Spleen (tissue), 11 donors: ENCODE measurements around the gene CTTNBP2NL. TPM values are rescaled to one million over a fixed set of nuclear protein-coding genes. Genes with fewer than 3 reads are reported as not detected.
A peak's percentile ranks its signal among the peaks of the same experiment; 100 is the strongest.

ENCODE experiments used
- DNase-seq: peaks from one replicate; pipeline ENCODE4 v3.0.0-alpha.2; 2020
- H3K27ac ChIP-seq, 8 donors: fragments of 200-600 bp; sonication (generic) in 7 of 8; 1 replicate in 4 of 8; 2 replicates in 4 of 8; pipeline versions ENCODE4 v1.5.0 to v1.8.0; 2016 to 2021; ENCODE audit warnings: inconsistent platforms in 4 of 8, mild to moderate bottlenecking in 4 of 8, moderate library complexity in 1 of 8
- H3K27me3 ChIP-seq, 7 donors: fragments of 200-600 bp; sonication (generic) in 6 of 7; replicated peaks in 1 of 7; 1 replicate in 4 of 7; 2 replicates in 3 of 7; pipeline versions ENCODE4 v1.5.0 to v1.8.0; 2016 to 2021; ENCODE audit warnings: inconsistent platforms in 3 of 7, mild to moderate bottlenecking in 1 of 7
- H3K36me3 ChIP-seq, 6 donors: fragments of 200-600 bp; sonication (generic) in 5 of 6; 1 replicate in 4 of 6; 2 replicates in 2 of 6; pipeline versions ENCODE4 v1.5.0 to v1.8.0; 2016 to 2021; ENCODE audit warnings: inconsistent platforms in 2 of 6
- H3K4me1 ChIP-seq, 6 donors: fragments of 200-600 bp; sonication (generic) in 5 of 6; 1 replicate in 3 of 6; 2 replicates in 3 of 6; pipeline versions ENCODE4 v1.5.0 to v1.8.0; 2016 to 2021; ENCODE audit warnings: inconsistent platforms in 3 of 6
- H3K4me3 ChIP-seq, 8 donors: fragments of 200-600 bp; sonication (generic) in 7 of 8; 1 replicate in 4 of 8; 2 replicates in 4 of 8; pipeline versions ENCODE4 v1.5.0 to v1.8.0; 2016 to 2021; ENCODE audit warnings: inconsistent platforms in 4 of 8, mild to moderate bottlenecking in 4 of 8, moderate library complexity in 2 of 8
- H3K9me3 ChIP-seq, 8 donors: fragments of 200-600 bp; sonication (generic) in 7 of 8; 1 replicate in 4 of 8; 2 replicates in 4 of 8; pipeline versions ENCODE4 v1.5.0 to v1.8.0; 2016 to 2021; ENCODE audit warnings: inconsistent platforms in 4 of 8
- POLR2A ChIP-seq, 3 donors: fragments of 450-650 bp; IDR thresholded peaks; one replicate each; pipeline ENCODE4 v1.5.1; 2017; ENCODE audit warnings: antibody characterized with exemption in 3 of 3, mild to moderate bottlenecking in 1 of 3
- POLR2AphosphoS5 ChIP-seq, 3 donors: sonication (generic); formaldehyde crosslinking; IDR thresholded peaks; one replicate each; pipeline ENCODE4 v1.5.1; 2017; ENCODE audit warnings: antibody characterized with exemption in 3 of 3
- WGBS, 5 donors: extraction: QIAGEN DNeasy Blood & Tissue Kit in 3 of 5; methylation state at CpG; one replicate each; pipeline versions ENCODE4 v1.1.5 to v1.1.7; 2013 to 2018; 5-methylcytosine and 5-hydroxymethylcytosine counted together
- intact Hi-C: fragments of 100-400 bp; cut with DNase I; formaldehyde crosslinking; loops from one replicate; pipeline ENCODE4 v1.15.0; 2023; ENCODE audit warnings: low total_unique reads
- polyA plus RNA-seq, 3 donors: library from polyadenylated mRNA; stranded (reverse); fragments of 200-250 nt; gene quantifications; one replicate each; pipeline ENCODE4 v1.2.1, GENCODE V29; 2013
- total RNA-seq, 7 donors: library from RNA; depleted of rRNA in 3 of 7; stranded (reverse); fragments of >200 nt in 3 of 7; fragmentation: NEBNext Ultra II Directional in 4 of 7; extraction: Animal tissue kit (Norgen Biotek cat#: 25700) in 4 of 7; gene quantifications; one replicate each; pipeline versions ENCODE4 v1.1.0 to v1.2.1, GENCODE V29; 2016 to 2021
- TF ChIP-seq, protein P1 (sequence below), 11 experiments: fragments of 200-600 bp in 7 of 11; fragments of 450-650 bp in 4 of 11; sonication (generic) in 4 of 11; IDR thresholded peaks in 8 of 11; conservative IDR thresholded peaks in 3 of 11; 1 replicate in 7 of 11; 2 replicates in 4 of 11; pipeline versions ENCODE4 v1.4.0 to v1.8.0; 2016 to 2021; ENCODE audit warnings: antibody characterized with exemption in 11 of 11, inconsistent platforms in 4 of 11, mild to moderate bottlenecking in 1 of 11
- donor health status: healthy with polysubstance abuse.
- donor health status: DM: no; HTN: no; CAD: no; lungs with moderate emphysema.
- donor health status: DM: no; HTN: no; CAD: no.
- donor health status: Bipolar disorder and iron deficiency.
- donor health status: healthy.
- donor health status: DM: no; HTN: no; CAD: no.
- donor health status: DM: yes; HTN: yes; CAD: no.

The CTTNBP2NL gene
- total and polyA plus RNA-seq, 10 donors: 1.9 to 48.1 (median 24.0) TPM

- Histone ChIP-seq H3K4me1 (peaks cover 0 to 20% (median 6%) of the 10 kb centered on the region in 6 donors), H3K27ac (peak overlapping the region in 5 of 8 donors; percentile 6 to 83 (median 80)), H3K27me3 (peaks cover 0 to 14% (median 0%) of the 10 kb centered on the region in 7 donors), H3K4me3 (no peak overlapping the region), H3K36me3 (no peaks in the 10 kb centered on the region), H3K9me3 (no peaks in the 10 kb centered on the region)
- DNase-seq: no peak
- intact Hi-C loops: no loop called here
- WGBS, 5 donors: 70 to 86% (median 80%) methylated on average over 6 of the region's 6 CpGs
- TF ChIP-seq, protein P1, sequence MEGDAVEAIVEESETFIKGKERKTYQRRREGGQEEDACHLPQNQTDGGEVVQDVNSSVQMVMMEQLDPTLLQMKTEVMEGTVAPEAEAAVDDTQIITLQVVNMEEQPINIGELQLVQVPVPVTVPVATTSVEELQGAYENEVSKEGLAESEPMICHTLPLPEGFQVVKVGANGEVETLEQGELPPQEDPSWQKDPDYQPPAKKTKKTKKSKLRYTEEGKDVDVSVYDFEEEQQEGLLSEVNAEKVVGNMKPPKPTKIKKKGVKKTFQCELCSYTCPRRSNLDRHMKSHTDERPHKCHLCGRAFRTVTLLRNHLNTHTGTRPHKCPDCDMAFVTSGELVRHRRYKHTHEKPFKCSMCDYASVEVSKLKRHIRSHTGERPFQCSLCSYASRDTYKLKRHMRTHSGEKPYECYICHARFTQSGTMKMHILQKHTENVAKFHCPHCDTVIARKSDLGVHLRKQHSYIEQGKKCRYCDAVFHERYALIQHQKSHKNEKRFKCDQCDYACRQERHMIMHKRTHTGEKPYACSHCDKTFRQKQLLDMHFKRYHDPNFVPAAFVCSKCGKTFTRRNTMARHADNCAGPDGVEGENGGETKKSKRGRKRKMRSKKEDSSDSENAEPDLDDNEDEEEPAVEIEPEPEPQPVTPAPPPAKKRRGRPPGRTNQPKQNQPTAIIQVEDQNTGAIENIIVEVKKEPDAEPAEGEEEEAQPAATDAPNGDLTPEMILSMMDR (IDR thresholded peaks at IDR 0.05 in 8 of 11, conservative IDR thresholded peaks at IDR 0.05 in 3 of 11): no peak
- no peak for TF ChIP-seq POLR2A (IDR thresholded peaks at IDR 0.05)
- no peak for TF ChIP-seq POLR2AphosphoS5 (IDR thresholded peaks at IDR 0.05)
These were observed 38.5 kb upstream of the CTTNBP2NL start for GRCh38 chr1:112357467-112357866.

- H3K4me3 ChIP-seq: no peak overlapping the region
- no peaks in the 10 kb centered on the region for H3K36me3 ChIP-seq
- no peak for DNase-seq
- TF ChIP-seq POLR2AphosphoS5 (IDR thresholded peaks at IDR 0.05): no peak
- TF ChIP-seq, protein P1 (IDR thresholded peaks at IDR 0.05 in 8 of 11, conservative IDR thresholded peaks at IDR 0.05 in 3 of 11): no peak
- no peak for TF ChIP-seq POLR2A (IDR thresholded peaks at IDR 0.05)
- H3K9me3 ChIP-seq: no peaks in the 10 kb centered on the region
- H3K27me3 ChIP-seq: peaks cover 0 to 14% (median 0%) of the 10 kb centered on the region in 7 donors
- WGBS, 5 donors: 75 to 88% (median 78%) methylated on average over 8 of the region's 8 CpGs
- intact Hi-C loops: no loop called here
- H3K27ac ChIP-seq: peak overlapping the region in 7 of 8 donors; percentile 2 to 83 (median 77)
- peaks cover 0 to 20% (median 6%) of the 10 kb centered on the region in 6 donors for H3K4me1 ChIP-seq
These were observed 37.8 kb upstream of the CTTNBP2NL start for GRCh38 chr1:112358061-112358770.

DNA sequence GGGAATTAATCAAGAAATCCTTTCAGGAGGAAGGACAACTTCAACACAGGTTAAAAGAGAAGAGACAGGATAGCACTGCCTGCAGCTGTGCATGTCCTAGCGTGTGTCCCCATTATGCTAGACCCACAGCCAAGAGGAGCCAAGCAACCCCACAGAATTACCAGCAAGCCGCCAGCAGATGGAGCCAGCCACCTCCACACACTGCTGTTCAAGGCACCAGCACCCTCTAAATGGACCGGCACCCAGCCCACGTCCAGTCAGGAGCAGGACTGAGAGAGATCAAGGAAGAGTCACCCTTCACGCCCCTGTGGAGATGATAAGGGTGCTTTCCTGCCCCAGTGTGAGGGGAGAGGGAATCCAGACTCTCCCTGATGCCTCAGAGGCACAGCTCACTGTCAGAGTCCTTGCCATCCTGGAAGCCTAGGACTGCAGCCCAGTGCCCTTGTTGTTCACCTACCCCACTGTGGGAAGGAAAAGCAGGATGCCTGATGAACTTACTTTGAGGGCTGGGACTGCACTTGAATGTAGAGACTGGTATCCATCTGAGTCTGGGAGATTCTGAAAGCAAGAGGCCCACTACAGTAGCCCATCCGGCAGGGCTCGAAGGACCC lies 37.1 kb upstream of the CTTNBP2NL start:
- Histone ChIP-seq H3K36me3 (no peaks in the 10 kb centered on the region), H3K9me3 (no peaks in the 10 kb centered on the region), H3K4me3 (peak overlapping the region in 1 of 8 donors; percentile 2), H3K4me1 (peaks cover 0 to 20% (median 6%) of the 10 kb centered on the region in 6 donors), H3K27me3 (peaks cover 0 to 16% (median 0%) of the 10 kb centered on the region in 7 donors), H3K27ac (peak overlapping the region in 7 of 8 donors; percentile 59 to 83 (median 77))
- intact Hi-C loops: no loop called here
- DNase-seq: peak; percentile 83
- peak in 2 of 3 donors; percentile 31 to 56 for TF ChIP-seq POLR2AphosphoS5 (IDR thresholded peaks at IDR 0.05)
- no peak for TF ChIP-seq POLR2A (IDR thresholded peaks at IDR 0.05)
- TF ChIP-seq, protein P1 (IDR thresholded peaks at IDR 0.05 in 8 of 11, conservative IDR thresholded peaks at IDR 0.05 in 3 of 11): peak in 10 of 11 experiments; percentile 46 to 77 (median 68)
- 37 to 43% (median 39%) methylated on average over 7 of the region's 7 CpGs for WGBS, 5 donors
